Activated naive CD8-positive, alpha-beta T cell treated with anti-CD3 and anti-CD28 coated beads, Interleukin-2, amount 10 ng/mL, durations not matched to agents 7 days and 5 days (primary cell): ENCODE data around the gene TRPM1. TPM values are rescaled to one million over a fixed set of nuclear protein-coding genes. Genes with fewer than 3 reads are reported as not detected.
A peak's percentile ranks its signal among the peaks of the same experiment; 100 is the strongest.

ENCODE experiments used
- ATAC-seq: fragments of 150-1000 bp; cut with Tn5 transposase; one replicate; pipeline ENCODE4 v1.10.0; 2021; ENCODE audit warnings: low read depth, moderate library complexity
- POLR2A ChIA-PET: fragments of 350-600 bp; sonication (Branson Sonifier 250); formaldehyde crosslinking; loops from one replicate; lab custom pipeline; 2021; ENCODE audit warnings: antibody characterized with exemption; lab: Charles Lee
- DNase-seq: peaks from one replicate; pipeline ENCODE4 v3.0.0; 2021
- H3K27ac Mint-ChIP-seq: one replicate; pipeline ENCODE4 v1.8.0; 2022; ENCODE audit warnings: mild to moderate bottlenecking, mixed read lengths
- H3K27me3 Mint-ChIP-seq: one replicate; pipeline ENCODE4 v1.8.0; 2022; ENCODE audit warnings: mild to moderate bottlenecking, moderate library complexity, mixed read lengths
- H3K36me3 Mint-ChIP-seq: one replicate; pipeline ENCODE4 v1.8.0; 2021; ENCODE audit warnings: mild to moderate bottlenecking, mixed read lengths
- H3K4me1 Mint-ChIP-seq: one replicate; pipeline ENCODE4 v1.8.0; 2021; ENCODE audit warnings: mixed read lengths
- H3K4me3 Mint-ChIP-seq: one replicate; pipeline ENCODE4 v1.8.0; 2022; ENCODE audit warnings: mild to moderate bottlenecking, moderate library complexity, mixed read lengths
- H3K9me3 Mint-ChIP-seq: one replicate; pipeline ENCODE4 v1.8.0; 2021; ENCODE audit warnings: mixed read lengths
- total RNA-seq, 2 experiments: library from RNA; stranded (reverse); gene quantifications; one replicate each; pipeline ENCODE4 v1.2.3, GENCODE V29; 2021

The TRPM1 gene
- total RNA-seq, 2 experiments from 2014 or later = not detected

- no peak for ATAC-seq
- Mint-ChIP-seq H3K4me3 (no peak overlapping the region), H3K4me1 (peaks cover 6% of the 10 kb centered on the region), H3K36me3 (peaks cover 3% of the 10 kb centered on the region), H3K27ac (no peak overlapping the region), H3K27me3 (peaks cover 22% of the 10 kb centered on the region), H3K9me3 (peaks cover 4% of the 10 kb centered on the region)
- no peak for DNase-seq
- POLR2A ChIA-PET = no interaction called here
These were observed 55.9 kb downstream of the TRPM1 start for GRCh38 chr15:31045606-31046005.

- ATAC-seq (no peak), DNase-seq (no peak)
- no peaks in the 10 kb centered on the region for H3K36me3 Mint-ChIP-seq
- no peak overlapping the region for H3K4me3 Mint-ChIP-seq
- H3K4me1 Mint-ChIP-seq = no peaks in the 10 kb centered on the region
- H3K27ac Mint-ChIP-seq = no peak overlapping the region
- H3K27me3 Mint-ChIP-seq = peaks cover 22% of the 10 kb centered on the region
- no peaks in the 10 kb centered on the region for H3K9me3 Mint-ChIP-seq
- POLR2A ChIA-PET = no interaction called here
These were observed 58.8 kb downstream of the TRPM1 start for GRCh38 chr15:31042751-31043150.

- DNase-seq = no peak
- Mint-ChIP-seq H3K27ac (no peak overlapping the region), H3K4me3 (no peak overlapping the region), H3K9me3 (no peaks in the 10 kb centered on the region), H3K36me3 (no peaks in the 10 kb centered on the region), H3K4me1 (no peaks in the 10 kb centered on the region), H3K27me3 (peaks cover 20% of the 10 kb centered on the region)
- POLR2A ChIA-PET = no interaction called here
- ATAC-seq = no peak
These were observed 59.9 kb downstream of the TRPM1 start for GRCh38 chr15:31041610-31042009.

- POLR2A ChIA-PET = no interaction called here
- DNase-seq (no peak), ATAC-seq (no peak)
- Mint-ChIP-seq H3K4me1 (no peaks in the 10 kb centered on the region), H3K27ac (no peak overlapping the region), H3K27me3 (peaks cover 13% of the 10 kb centered on the region), H3K9me3 (no peaks in the 10 kb centered on the region), H3K4me3 (no peak overlapping the region), H3K36me3 (no peaks in the 10 kb centered on the region)
These were observed 60.9 kb downstream of the TRPM1 start for GRCh38 chr15:31040611-31041010.

- no peaks in the 10 kb centered on the region for H3K9me3 Mint-ChIP-seq
- DNase-seq (no peak), ATAC-seq (no peak)
- H3K4me3 Mint-ChIP-seq = no peak overlapping the region
- H3K27ac Mint-ChIP-seq = no peak overlapping the region
- H3K4me1 Mint-ChIP-seq = no peaks in the 10 kb centered on the region
- peaks cover 8% of the 10 kb centered on the region for H3K27me3 Mint-ChIP-seq
- POLR2A ChIA-PET = no interaction called here
- H3K36me3 Mint-ChIP-seq = no peaks in the 10 kb centered on the region
These were observed 61.6 kb downstream of the TRPM1 start for GRCh38 chr15:31039961-31040360.

- no peaks in the 10 kb centered on the region for H3K9me3 Mint-ChIP-seq
- no peak overlapping the region for H3K27ac Mint-ChIP-seq
- POLR2A ChIA-PET = no interaction called here
- no peaks in the 10 kb centered on the region for H3K36me3 Mint-ChIP-seq
- no peak overlapping the region for H3K4me3 Mint-ChIP-seq
- no peaks in the 10 kb centered on the region for H3K4me1 Mint-ChIP-seq
- peaks cover 4% of the 10 kb centered on the region for H3K27me3 Mint-ChIP-seq
- no peak for ATAC-seq
- no peak for DNase-seq
These were observed 63.6 kb downstream of the TRPM1 start for GRCh38 chr15:31037731-31038477.

- no peak overlapping the region for H3K27ac Mint-ChIP-seq
- no peaks in the 10 kb centered on the region for H3K27me3 Mint-ChIP-seq
- H3K4me3 Mint-ChIP-seq = no peak overlapping the region
- no peaks in the 10 kb centered on the region for H3K9me3 Mint-ChIP-seq
- DNase-seq = no peak
- POLR2A ChIA-PET = no interaction called here
- peaks cover 3% of the 10 kb centered on the region for H3K4me1 Mint-ChIP-seq
- ATAC-seq = no peak
- H3K36me3 Mint-ChIP-seq = no peaks in the 10 kb centered on the region
These were observed 64.7 kb downstream of the TRPM1 start for GRCh38 chr15:31036783-31037182.

- POLR2A ChIA-PET = no interaction called here
- DNase-seq (no peak), ATAC-seq (no peak)
- Mint-ChIP-seq H3K4me1 (peaks cover 11% of the 10 kb centered on the region), H3K4me3 (no peak overlapping the region), H3K36me3 (no peaks in the 10 kb centered on the region), H3K27ac (no peak overlapping the region), H3K9me3 (no peaks in the 10 kb centered on the region), H3K27me3 (peaks cover under 1% of the 10 kb centered on the region)
These were observed 65.9 kb downstream of the TRPM1 start for GRCh38 chr15:31035610-31036009.

GRCh38 chr15:31034152-31034551 is 67.4 kb downstream of the TRPM1 start:
- H3K4me1 Mint-ChIP-seq = peaks cover 11% of the 10 kb centered on the region
- peaks cover 8% of the 10 kb centered on the region for H3K27me3 Mint-ChIP-seq
- POLR2A ChIA-PET = interaction anchor here (0.6 kb wide), 1 partner anchor 12 kb away, joined by 4 read pairs; no protein-coding TSS in a partner anchor
- H3K4me3 Mint-ChIP-seq = no peak overlapping the region
- H3K9me3 Mint-ChIP-seq = no peaks in the 10 kb centered on the region
- ATAC-seq (no peak), DNase-seq (no peak)
- H3K27ac Mint-ChIP-seq = no peak overlapping the region
- peaks cover 3% of the 10 kb centered on the region for H3K36me3 Mint-ChIP-seq

GRCh38 chr15:31032961-31033371 is 68.6 kb downstream of the TRPM1 start:
- ATAC-seq (no peak), DNase-seq (no peak)
- peaks cover 2% of the 10 kb centered on the region for H3K9me3 Mint-ChIP-seq
- peaks cover 19% of the 10 kb centered on the region for H3K27me3 Mint-ChIP-seq
- H3K27ac Mint-ChIP-seq = no peak overlapping the region
- peaks cover 13% of the 10 kb centered on the region for H3K4me1 Mint-ChIP-seq
- H3K4me3 Mint-ChIP-seq = no peak overlapping the region
- POLR2A ChIA-PET = no interaction called here
- peaks cover 3% of the 10 kb centered on the region for H3K36me3 Mint-ChIP-seq

GRCh38 chr15:31031471-31032067 is 70.0 kb downstream of the TRPM1 start:
- Mint-ChIP-seq H3K4me1 (peaks cover 13% of the 10 kb centered on the region), H3K27ac (peak overlapping the region; percentile 68), H3K4me3 (no peak overlapping the region), H3K27me3 (peaks cover 21% of the 10 kb centered on the region), H3K36me3 (peaks cover 3% of the 10 kb centered on the region), H3K9me3 (peaks cover 2% of the 10 kb centered on the region)
- ATAC-seq (peak; percentile 89), DNase-seq (no peak)
- POLR2A ChIA-PET = interaction anchor here (1.2 kb wide), 1 partner anchor 17 kb away, joined by 4 read pairs; no protein-coding TSS in a partner anchor

- ATAC-seq (no peak), DNase-seq (no peak)
- no peak overlapping the region for H3K27ac Mint-ChIP-seq
- POLR2A ChIA-PET = interaction anchor here (1.1 kb wide), 1 partner anchor 14 kb away, joined by 3 read pairs; no protein-coding TSS in a partner anchor
- peaks cover 5% of the 10 kb centered on the region for H3K36me3 Mint-ChIP-seq
- H3K27me3 Mint-ChIP-seq = peaks cover 23% of the 10 kb centered on the region
- no peak overlapping the region for H3K4me3 Mint-ChIP-seq
- H3K9me3 Mint-ChIP-seq = peaks cover 2% of the 10 kb centered on the region
- H3K4me1 Mint-ChIP-seq = peaks cover 16% of the 10 kb centered on the region
These were observed 73.5 kb downstream of the TRPM1 start for GRCh38 chr15:31027910-31028578.

- Mint-ChIP-seq H3K4me3 (no peak overlapping the region), H3K4me1 (peaks cover 7% of the 10 kb centered on the region), H3K27me3 (peaks cover 25% of the 10 kb centered on the region), H3K27ac (no peak overlapping the region), H3K36me3 (peaks cover 5% of the 10 kb centered on the region), H3K9me3 (peaks cover 2% of the 10 kb centered on the region)
- ATAC-seq (no peak), DNase-seq (no peak)
- POLR2A ChIA-PET = no interaction called here
These were observed 75.5 kb downstream of the TRPM1 start for GRCh38 chr15:31025996-31026395.
